NCI-H187 treated with DMSO at 0.1 percent for 48 hours (cell line): ENCODE results near the gene CXCL16.
"Not testable (repeated sequence)": the region's sequence is repeated elsewhere in the genome, so short reads cannot be mapped to it uniquely, and the experiment has no call there.

Experiments used
- DNase-seq: peaks from one replicate; lab custom pipeline; 2025; lab: John Stamatoyannopoulos, UW

CXCL16 gene

DNA sequence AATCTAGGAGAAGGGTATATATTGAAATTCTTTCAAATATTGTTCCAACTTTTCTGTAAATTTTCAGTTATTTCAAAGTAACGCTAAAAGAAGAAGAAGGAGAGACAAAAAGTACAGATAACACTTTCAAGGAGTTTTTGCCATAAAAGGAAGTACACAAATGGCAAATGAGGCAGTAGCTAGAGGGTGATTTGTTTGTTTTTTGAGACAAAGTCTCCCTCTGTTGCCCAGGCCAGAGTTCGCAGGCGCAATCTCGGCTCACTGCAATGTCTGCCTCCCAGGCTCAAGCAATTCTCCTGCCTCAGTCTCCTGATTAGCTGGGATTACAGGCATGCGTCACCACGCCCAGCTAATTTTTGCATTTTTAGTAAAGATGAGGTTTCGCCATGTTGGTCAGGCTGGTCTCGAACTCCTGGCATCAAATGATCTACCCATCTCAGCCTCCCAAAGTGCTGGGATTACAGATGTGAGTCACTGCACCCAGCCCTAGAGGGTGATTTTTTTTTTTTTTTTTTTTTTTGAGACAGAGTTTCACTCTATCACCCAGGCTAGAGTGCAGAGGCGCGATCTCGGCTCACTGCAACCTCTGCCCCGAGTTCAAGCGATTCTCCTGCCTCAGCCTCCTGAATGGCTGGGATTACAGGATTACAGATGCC, 40.2 kb downstream of the CXCL16 start:
- DNase-seq, result not testable (repeated sequence)

DNA sequence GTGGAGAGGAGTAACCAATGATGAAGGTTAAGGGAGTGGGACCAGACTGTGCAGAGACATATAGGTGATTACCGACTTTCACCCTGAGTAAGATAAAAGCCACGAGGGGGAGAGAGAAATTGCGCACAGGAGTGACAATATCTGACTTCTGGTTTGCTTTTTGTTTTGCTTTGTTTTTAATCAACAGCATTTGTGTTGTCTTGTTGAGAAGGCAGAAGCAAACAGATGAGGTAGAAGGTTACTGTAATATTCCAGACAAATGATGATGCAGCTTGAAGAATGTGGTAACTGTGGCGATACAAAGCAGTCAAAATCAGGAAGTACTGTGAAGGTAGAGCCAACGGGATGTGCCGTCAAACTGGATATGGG, 43.3 kb downstream of the CXCL16 start:
- DNase-seq, result no peak

DNA sequence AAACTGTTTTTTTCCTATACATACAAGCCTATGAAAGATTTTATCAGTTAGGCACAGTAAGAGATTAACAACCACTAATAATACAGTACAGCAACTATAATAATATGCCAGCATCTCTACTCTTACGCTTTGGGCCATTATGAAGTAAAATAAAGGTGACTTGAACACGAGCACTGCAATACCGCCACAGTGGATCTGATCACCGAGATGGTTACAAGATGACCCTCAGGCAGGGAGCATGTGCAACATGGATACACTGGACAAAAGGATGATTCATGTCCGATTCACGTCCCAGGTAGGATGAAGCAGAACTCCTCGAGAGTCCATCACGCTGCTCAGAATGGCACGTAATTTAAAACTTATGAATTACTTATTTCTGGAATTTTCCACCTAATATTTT, 46.3 kb downstream of the CXCL16 start:
- DNase-seq, result no peak

DNA sequence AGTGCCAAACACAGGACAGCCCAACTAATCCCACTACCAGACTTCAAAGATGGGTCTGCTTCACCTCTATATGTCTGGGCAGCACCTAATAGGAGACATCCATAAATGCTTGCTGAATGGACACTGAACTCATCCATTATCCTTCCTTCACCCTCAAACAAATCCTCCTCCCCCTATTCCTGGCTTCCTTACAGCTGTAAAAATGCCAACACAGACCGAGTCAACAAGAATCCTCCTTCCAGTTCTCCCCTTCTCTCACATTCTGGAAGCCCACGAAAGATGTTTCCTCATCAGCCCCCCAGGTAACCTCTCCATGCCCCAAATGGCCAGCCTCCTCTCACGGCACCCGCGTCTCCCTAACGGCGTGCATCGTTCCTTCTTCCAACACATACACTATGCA, 48.0 kb downstream of the CXCL16 start:
- no peak for DNase-seq

DNA sequence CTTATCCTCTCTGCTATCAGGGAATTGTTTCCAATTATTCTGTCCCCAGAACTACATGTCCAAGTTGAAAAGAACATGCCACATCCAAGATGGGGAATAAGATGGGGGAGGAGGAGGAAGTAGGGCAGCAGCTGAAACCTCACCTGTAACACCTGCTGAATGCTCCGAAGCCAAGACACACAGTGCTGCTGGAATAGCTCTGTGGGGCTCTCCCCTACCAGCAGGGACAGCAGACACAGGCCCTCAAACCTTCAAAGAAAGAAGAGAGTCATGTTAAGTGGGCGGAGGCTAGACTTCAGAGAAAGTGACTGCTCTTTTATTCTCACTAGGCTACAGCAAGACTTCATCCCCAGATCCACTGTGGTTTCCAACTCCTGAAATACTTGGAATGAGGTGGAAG, 49.0 kb downstream of the CXCL16 start:
- no peak for DNase-seq

DNA sequence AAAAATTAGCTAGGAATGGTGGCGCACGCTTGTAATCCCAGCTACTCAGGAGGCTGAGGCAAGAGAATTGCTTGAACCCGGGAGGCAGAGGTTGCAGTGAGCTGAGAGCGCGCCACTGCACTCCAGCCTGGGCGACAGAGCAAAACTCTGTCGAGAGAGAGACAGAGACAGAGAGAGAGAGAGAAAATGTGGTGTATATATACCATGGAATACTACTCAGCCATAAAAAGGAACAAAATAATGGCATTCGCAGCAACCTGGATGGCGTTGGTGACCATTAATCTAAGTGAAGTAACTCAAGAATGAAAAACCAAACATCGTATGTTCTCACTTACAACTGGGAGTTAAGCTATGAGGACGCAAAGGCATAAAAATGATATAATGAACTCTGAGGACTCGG, 49.9 kb downstream of the CXCL16 start:
- DNase-seq, result not testable (repeated sequence)

DNA sequence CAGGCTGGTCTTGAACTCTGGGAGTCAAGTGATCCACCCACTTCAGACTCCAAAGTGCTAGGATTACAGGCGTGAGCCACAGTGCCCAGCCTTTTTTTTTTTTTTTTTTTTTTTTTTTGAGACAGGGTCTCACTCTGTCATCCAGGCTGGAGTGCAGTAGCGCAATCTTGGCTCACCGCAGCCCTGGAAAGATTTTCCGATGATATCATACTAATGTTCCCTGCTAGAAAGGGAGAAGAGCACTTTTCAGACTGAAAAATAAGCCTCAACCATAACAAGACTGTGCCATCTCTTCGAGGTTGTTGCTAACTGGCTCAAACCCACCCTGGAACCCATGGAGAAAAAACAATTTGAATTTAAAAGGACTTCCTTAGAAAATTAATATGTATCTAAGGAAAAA, 56.0 kb downstream of the CXCL16 start:
- not testable (repeated sequence) for DNase-seq
